ENCODE data around the gene C7orf25. TPM values are rescaled to one million over a fixed set of nuclear protein-coding genes. Genes with fewer than 3 reads are reported as not detected.
A peak's percentile ranks its signal among the peaks of the same experiment; 100 is the strongest.
"Not testable (repeated sequence)": the region's sequence is repeated elsewhere in the genome, so short reads cannot be mapped to it uniquely, and the experiment has no call there.

Gene C7orf25
- total RNA-seq, 4 donors from 2014 or later = 4.2 to 13.7 (median 10.0) TPM

GRCh38 chr7:42900842-42901241 is 11.0 kb downstream of the C7orf25 start:
- TF ChIP-seq CTCF (IDR thresholded peaks at IDR 0.05) = no peak
- ATAC-seq (ENCODE audit: low FRiP score) (no peak), DNase-seq (ENCODE audit: low spot score) (no peak)

- no peak for TF ChIP-seq CTCF (IDR thresholded peaks at IDR 0.05)
- no peak for DNase-seq (ENCODE audit: low spot score)
- ATAC-seq (ENCODE audit: low FRiP score) = no peak
Observed at GRCh38 chr7:42893346-42894240, 18.3 kb downstream of the C7orf25 start.

- ATAC-seq (ENCODE audit: low FRiP score) (no peak), DNase-seq (ENCODE audit: low spot score) (no peak)
- no peak for TF ChIP-seq CTCF (IDR thresholded peaks at IDR 0.05)
Observed at GRCh38 chr7:42886893-42887505, 24.9 kb downstream of the C7orf25 start.

- TF ChIP-seq CTCF (IDR thresholded peaks at IDR 0.05) = peak in 1 of 3 donors; percentile 32
- DNase-seq (ENCODE audit: low spot score) = no peak
- no peak for ATAC-seq (ENCODE audit: low FRiP score)
Observed at GRCh38 chr7:42886129-42886528, 25.7 kb downstream of the C7orf25 start.

- not testable (repeated sequence) for ATAC-seq (ENCODE audit: low FRiP score); DNase-seq (ENCODE audit: low spot score)
Observed at GRCh38 chr7:42885183-42885582, 26.7 kb downstream of the C7orf25 start.

GRCh38 chr7:42883950-42884349 is 27.9 kb downstream of the C7orf25 start:
- DNase-seq (ENCODE audit: low spot score) = no peak
- ATAC-seq (ENCODE audit: low FRiP score) = peak; percentile 32
- no peak for TF ChIP-seq CTCF (IDR thresholded peaks at IDR 0.05)

- no peak for DNase-seq (ENCODE audit: low spot score)
- no peak for ATAC-seq (ENCODE audit: low FRiP score)
- TF ChIP-seq CTCF (IDR thresholded peaks at IDR 0.05) = no peak
Observed at GRCh38 chr7:42880392-42880791, 31.5 kb downstream of the C7orf25 start.
